IMR-90 (cell line): ENCODE measurements around the gene ANKS3. TPM values are rescaled to one million over a fixed set of nuclear protein-coding genes. Genes with fewer than 3 reads are reported as not detected.

ENCODE experiments used
- ATAC-seq: fragments of 200-7000 bp; cut with Tn5 transposase; 2 replicates; pipeline ENCODE4 v1.9.1; 2020; ENCODE audit warnings: low read depth, mild to moderate bottlenecking, moderate library complexity
- BruUV-seq: library from RNA; stranded (reverse); fragments of 400-500 nt; replicated peaks from 2 replicates; lab custom pipeline; 2021; lab: Mats Ljungman, UMichigan
- CTCF ChIA-PET: fragments of 300-600 bp; formaldehyde crosslinking; extraction: SDS; loops from one replicate; lab custom pipeline; 2021; ENCODE audit warnings: antibody characterized with exemption; lab: Yijun Ruan, JAX
- POLR2A ChIA-PET: fragments of 300-600 bp; sonication (Branson Sonifier 250); formaldehyde crosslinking; loops from one replicate; lab custom pipeline; 2022; ENCODE audit warnings: antibody characterized with exemption; ENCODE audit not compliant: unreplicated experiment; lab: Charles Lee
- DNase-seq: peaks from one replicate; pipeline ENCODE4 v3.0.0; 2013
- H2AFZ ChIP-seq: replicated peaks from 2 replicates; pipeline ENCODE3; 2013; ENCODE audit warnings: low read length, mild to moderate bottlenecking; ENCODE audit not compliant: poor library complexity
- H2AK5ac ChIP-seq: 2 replicates; pipeline ENCODE4 v1.6.1; 2013; ENCODE audit warnings: low read depth, low read length, inconsistent platforms
- H2AK9ac ChIP-seq: replicated peaks from 2 replicates; pipeline ENCODE3; 2013; ENCODE audit warnings: mild to moderate bottlenecking, low read depth, low read length, moderate library complexity; ENCODE audit not compliant: poor library complexity
- H2BK120ac ChIP-seq: 2 replicates; pipeline ENCODE4 v1.6.1; 2013; ENCODE audit warnings: low read depth, low read length, inconsistent platforms
- H2BK15ac ChIP-seq: 3 replicates; pipeline ENCODE4 v1.6.1; 2013; ENCODE audit warnings: low read depth, low read length, inconsistent platforms
- H2BK20ac ChIP-seq: 2 replicates; pipeline ENCODE4 v1.6.1; 2013; ENCODE audit warnings: low read depth, mild to moderate bottlenecking, inconsistent platforms, low read length, moderate library complexity
- H2BK5ac ChIP-seq: 2 replicates; pipeline ENCODE4 v1.6.1; 2013; ENCODE audit warnings: mild to moderate bottlenecking, low read depth, low read length, inconsistent platforms; ENCODE audit not compliant: poor library complexity, severe bottlenecking
- H3K14ac ChIP-seq: replicated peaks from 2 replicates; pipeline ENCODE4 v1.6.1; 2013; ENCODE audit warnings: low read depth, low read length, inconsistent platforms
- H3K18ac ChIP-seq: 2 replicates; pipeline ENCODE4 v1.6.1; 2013; ENCODE audit warnings: low read depth, low read length, control low read depth
- H3K23ac ChIP-seq: 2 replicates; pipeline ENCODE4 v1.6.1; 2013; ENCODE audit warnings: low read depth, low read length, inconsistent platforms
- H3K27ac ChIP-seq: 2 replicates; pipeline ENCODE4 v1.5.1; 2013; ENCODE audit warnings: mild to moderate bottlenecking, control low read depth, low read length; ENCODE audit not compliant: insufficient read depth
- H3K27me3 ChIP-seq: 2 replicates; pipeline ENCODE4 v1.6.1; 2013; ENCODE audit warnings: low read length; ENCODE audit not compliant: control insufficient read depth, insufficient read depth
- H3K36me3 ChIP-seq: 2 replicates; pipeline ENCODE4 v1.6.1; 2013; ENCODE audit warnings: low read length, mixed read lengths; ENCODE audit not compliant: control insufficient read depth, insufficient read depth
- H3K4ac ChIP-seq: 2 replicates; pipeline ENCODE4 v1.6.1; 2013; ENCODE audit warnings: low read depth, low read length, inconsistent platforms
- H3K4me1 ChIP-seq: 2 replicates; pipeline ENCODE4 v1.6.1; 2013; ENCODE audit warnings: low read length, mixed read lengths; ENCODE audit not compliant: control insufficient read depth, insufficient read depth
- H3K4me2 ChIP-seq: 2 replicates; pipeline ENCODE4 v1.6.1; 2013; ENCODE audit warnings: low read depth, mild to moderate bottlenecking, control low read depth, low read length, moderate library complexity
- H3K4me3 ChIP-seq: 2 replicates; pipeline ENCODE4 v1.5.1; 2013; ENCODE audit warnings: low read depth, mild to moderate bottlenecking, control low read depth, low read length, moderate library complexity; ENCODE audit not compliant: insufficient read depth
- H3K56ac ChIP-seq: 2 replicates; pipeline ENCODE4 v1.6.1; 2013; ENCODE audit warnings: low read length, inconsistent platforms; ENCODE audit not compliant: insufficient read depth; ENCODE audit errors: extremely low read depth
- H3K79me1 ChIP-seq, 2 experiments: 2 replicates each; pipeline ENCODE4 v1.6.1; 2013; ENCODE audit warnings: low read length in 2 of 2, inconsistent platforms in 1 of 2, low read depth in 1 of 2
- H3K9ac ChIP-seq: 2 replicates; pipeline ENCODE4 v1.6.1; 2013; ENCODE audit warnings: low read depth, low read length, control low read depth
- H3K9me1 ChIP-seq: 2 replicates; pipeline ENCODE4 v1.6.1; 2013; ENCODE audit warnings: low read length, inconsistent platforms; ENCODE audit not compliant: insufficient read depth
- H3K9me3 ChIP-seq: 2 replicates; pipeline ENCODE4 v1.6.1; 2013; ENCODE audit warnings: low read length; ENCODE audit not compliant: control insufficient read depth, insufficient read depth
- H4K20me1 ChIP-seq: 2 replicates; pipeline ENCODE4 v1.6.1; 2013; ENCODE audit warnings: low read length, inconsistent platforms; ENCODE audit not compliant: insufficient read depth
- H4K5ac ChIP-seq: 2 replicates; pipeline ENCODE4 v1.6.1; 2013; ENCODE audit warnings: mild to moderate bottlenecking, low read depth, low read length, control low read depth
- H4K8ac ChIP-seq, 2 experiments: 2 replicates each; pipeline ENCODE4 v1.6.1; 2013; ENCODE audit warnings: low read depth in 2 of 2, low read length in 2 of 2, control low read depth in 1 of 2, inconsistent platforms in 1 of 2
- H4K91ac ChIP-seq: 2 replicates; pipeline ENCODE4 v1.6.1; 2013; ENCODE audit warnings: low read depth, low read length, inconsistent platforms; ENCODE audit not compliant: insufficient read depth
- BHLHE40 ChIP-seq: fragments of 150-350 bp; IDR thresholded peaks from 2 replicates; pipeline ENCODE4 v1.6.1; 2016; ENCODE audit warnings: mild to moderate bottlenecking, low read depth, low read length
- CTCF ChIP-seq: conservative IDR thresholded peaks from 2 replicates; pipeline ENCODE4 v1.5.1; 2012; ENCODE audit warnings: mild to moderate bottlenecking, low read depth, low read length, improper control_type of control experiment
- RAD21 ChIP-seq: IDR thresholded peaks from 2 replicates; pipeline ENCODE4 v1.6.1; 2012; ENCODE audit warnings: low read length, improper control_type of control experiment
- WGBS, 2 experiments: methylation state at CpG; one replicate each; pipeline versions ENCODE4 v1.1.5 to v1.1.7; 2013; ENCODE audit warnings: missing lambda C conversion rate in 2 of 2; ENCODE audit not compliant: insufficient read length in 1 of 2; ENCODE audit errors: extremely low coverage in 2 of 2; 5-methylcytosine and 5-hydroxymethylcytosine counted together
- dilution Hi-C: fragments of 300-500 bp; cut with HindIII; formaldehyde crosslinking; loops from one replicate; pipeline ENCODE4 v1.14.3; 2018; ENCODE audit warnings: low sequenced_read_pairs; ENCODE audit not compliant: unreplicated experiment
- in situ Hi-C: fragments of 300-500 bp; cut with MboI; formaldehyde crosslinking; loops from 3 replicates; pipeline ENCODE4 v1.14.3; 2019; ENCODE audit warnings: low sequenced_read_pairs, inconsistent platforms, mixed read lengths
- intact Hi-C: fragments of 100-400 bp; cut with micrococcal nuclease; formaldehyde crosslinking; loops from 2 replicates; pipeline ENCODE4 v1.10.0; 2022
- polyA plus RNA-seq, 3 experiments: library from polyadenylated mRNA; depleted of rRNA; stranded (reverse); fragments of >200 nt; gene quantifications; 2 replicates each; pipeline ENCODE4 v1.2.3, GENCODE V29; 2012; ENCODE audit warnings: low replicate concordance in 1 of 3
- total RNA-seq: library from RNA; depleted of rRNA; stranded (reverse); fragments of >200 nt; gene quantifications from 2 replicates; pipeline ENCODE4 v1.2.3, GENCODE V29; 2012

The ANKS3 gene
- total and polyA plus RNA-seq, 2 of the 4 experiments (the other 2 are of a cell fraction), result 24.4 to 25.0 TPM

- H2BK15ac ChIP-seq, result no peak overlapping the region
- H3K18ac ChIP-seq, result no peak overlapping the region
- peaks cover 2% of the 10 kb centered on the region; the same call in 1 of the 2 replicates for H3K4me1 ChIP-seq
- H4K5ac ChIP-seq, result no peak overlapping the region
- peaks cover 70% of the 10 kb centered on the region for H3K36me3 ChIP-seq
- DNase-seq (peak; percentile 18), ATAC-seq (no peak; the same call in 1 of the 2 replicates)
- H3K27ac ChIP-seq, result no peak overlapping the region
- H3K9me3 ChIP-seq, result no peaks in the 10 kb centered on the region
- no peak overlapping the region for H2AK5ac ChIP-seq
- no peak overlapping the region for H3K23ac ChIP-seq
- no peak overlapping the region for H3K14ac ChIP-seq
- peak overlapping the region; percentile 33 for H2AK9ac ChIP-seq
- 0 out of 2 replicates have a peak, but pooled peaks have one; percentile 36 for TF ChIP-seq CTCF
- peak; percentile 26; the same call in 1 of the 2 replicates for TF ChIP-seq RAD21
- no peak for TF ChIP-seq BHLHE40
- WGBS, 2 experiments, result 83% methylated on average over 16 of the region's 36 CpGs; no CpG with 5 or more reads in 1 of the 2 experiments
- no peak overlapping the region for H2BK5ac ChIP-seq
- no peak overlapping the region for H4K8ac ChIP-seq
- intact Hi-C loops, result no loop called here
- ChIA-PET POLR2A (no interaction called here), CTCF (interaction anchor here (0.5 to 1.6 kb wide), 3 partner anchors 12 to 54 kb away, joined by 3 to 4 read pairs (median 3); no protein-coding TSS in a partner anchor)
- H3K9me1 ChIP-seq, result no peaks in the 10 kb centered on the region
- H3K79me1 ChIP-seq, result peaks cover 0 to 19% of the 10 kb centered on the region in 2 experiments; a peak in 1 of 4 replicates
- no peaks in the 10 kb centered on the region; the same call in 1 of the 2 replicates for H4K20me1 ChIP-seq
- H4K91ac ChIP-seq, result no peak overlapping the region
- no peak overlapping the region for H3K56ac ChIP-seq
- no peak overlapping the region for H2BK120ac ChIP-seq
- H3K27me3 ChIP-seq, result no peaks in the 10 kb centered on the region
- dilution Hi-C loops, result no loop called here
- peak overlapping the region; percentile 48 for H2AFZ ChIP-seq
- in situ Hi-C loops, result no loop called here
- no peak overlapping the region for H3K4ac ChIP-seq
- no TSS peak for BruUV-seq
- H3K4me2 ChIP-seq, result no peak overlapping the region
- no peak overlapping the region for H3K9ac ChIP-seq
- H3K4me3 ChIP-seq, result no peak overlapping the region
- H2BK20ac ChIP-seq, result no peak overlapping the region
These were observed 51.3 kb downstream of the ANKS3 start for GRCh38 chr16:4682616-4683254.
